Measurements from ENCODE around the gene PAN3.

DNA sequence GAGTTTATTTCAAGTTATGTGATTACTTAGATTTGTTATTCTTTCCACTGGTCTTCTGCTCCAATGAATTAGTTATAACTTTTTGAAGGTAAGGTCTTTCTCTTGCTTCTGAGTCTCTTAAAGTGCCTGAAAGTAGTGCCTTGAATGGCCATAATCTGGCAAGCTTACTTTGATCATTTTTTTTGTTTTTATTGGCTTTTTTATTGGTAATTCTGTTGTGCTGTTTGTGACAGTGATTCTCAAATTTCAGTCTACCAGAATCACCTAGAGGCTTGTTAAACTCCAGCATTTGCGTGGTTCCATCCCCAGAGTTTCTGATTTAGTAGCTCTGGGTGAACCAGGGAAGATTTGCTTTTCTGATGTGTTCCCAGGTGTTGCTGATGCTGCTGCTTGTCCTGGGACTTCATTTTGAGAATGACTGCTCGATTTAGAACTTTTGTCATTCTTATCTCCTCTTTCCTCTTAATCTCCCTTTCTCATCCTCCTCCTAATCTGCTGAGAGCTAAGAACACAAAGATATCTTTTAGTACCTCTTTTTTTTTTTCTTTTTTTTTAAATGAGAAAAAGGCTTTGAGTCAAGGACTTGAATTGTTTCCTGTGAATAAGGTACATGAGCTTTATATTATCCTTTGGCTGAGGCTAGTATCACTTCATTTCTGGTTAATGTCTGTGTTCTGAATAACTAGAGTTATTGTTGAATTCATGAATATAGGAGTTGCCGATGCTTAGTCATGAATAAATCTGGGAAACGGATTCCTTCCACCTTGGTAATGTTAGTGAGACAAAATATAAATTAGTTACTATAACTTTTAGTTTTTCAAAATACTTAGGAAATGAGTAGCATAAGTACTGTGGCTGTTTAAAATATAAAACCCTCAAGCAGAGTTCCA, 91.4 kb downstream of the PAN3 start:
- TF ChIP-seq, protein P1, sequence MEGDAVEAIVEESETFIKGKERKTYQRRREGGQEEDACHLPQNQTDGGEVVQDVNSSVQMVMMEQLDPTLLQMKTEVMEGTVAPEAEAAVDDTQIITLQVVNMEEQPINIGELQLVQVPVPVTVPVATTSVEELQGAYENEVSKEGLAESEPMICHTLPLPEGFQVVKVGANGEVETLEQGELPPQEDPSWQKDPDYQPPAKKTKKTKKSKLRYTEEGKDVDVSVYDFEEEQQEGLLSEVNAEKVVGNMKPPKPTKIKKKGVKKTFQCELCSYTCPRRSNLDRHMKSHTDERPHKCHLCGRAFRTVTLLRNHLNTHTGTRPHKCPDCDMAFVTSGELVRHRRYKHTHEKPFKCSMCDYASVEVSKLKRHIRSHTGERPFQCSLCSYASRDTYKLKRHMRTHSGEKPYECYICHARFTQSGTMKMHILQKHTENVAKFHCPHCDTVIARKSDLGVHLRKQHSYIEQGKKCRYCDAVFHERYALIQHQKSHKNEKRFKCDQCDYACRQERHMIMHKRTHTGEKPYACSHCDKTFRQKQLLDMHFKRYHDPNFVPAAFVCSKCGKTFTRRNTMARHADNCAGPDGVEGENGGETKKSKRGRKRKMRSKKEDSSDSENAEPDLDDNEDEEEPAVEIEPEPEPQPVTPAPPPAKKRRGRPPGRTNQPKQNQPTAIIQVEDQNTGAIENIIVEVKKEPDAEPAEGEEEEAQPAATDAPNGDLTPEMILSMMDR (IDR thresholded peaks at IDR 0.05; ENCODE audit: insufficient read depth, low read depth, low read length) = no peak
- no peak for TF ChIP-seq EZH2 (IDR thresholded peaks at IDR 0.05; ENCODE audit: insufficient read depth, low read length)

Data from astrocyte (in vitro differentiated cells and primary cell).